HepG2 (cell line): ENCODE data around the gene LIN28B. TPM values are rescaled to one million over a fixed set of nuclear protein-coding genes. Genes with fewer than 3 reads are reported as not detected.
A peak's percentile ranks its signal among the peaks of the same experiment; 100 is the strongest.

Experiments used
- ARHGAP35 ChIP-seq: sonication (generic); formaldehyde crosslinking; IDR thresholded peaks from 2 replicates; pipeline ENCODE4 v1.9.0; 2022; ENCODE audit warnings: mild to moderate bottlenecking, inconsistent platforms, moderate library complexity, missing genetic modification reagents, borderline replicate concordance
- CBX2 ChIP-seq, 2 experiments: fragments of 200-600 bp in 1 of 2; sonication (generic); formaldehyde crosslinking in 1 of 2; IDR thresholded peaks; 2 replicates each; pipeline versions ENCODE4 v1.7.0 to v1.8.1; 2018 to 2022; ENCODE audit warnings: low read depth in 2 of 2, low read length in 1 of 2, mild to moderate bottlenecking in 1 of 2, missing genetic modification reagents in 1 of 2
- CENPBD1 ChIP-seq: sonication (generic); formaldehyde crosslinking; IDR thresholded peaks from 2 replicates; pipeline ENCODE4 v1.8.0; 2022; ENCODE audit warnings: missing genetic modification reagents, low read depth, mild to moderate bottlenecking, borderline replicate concordance
- DRAP1 ChIP-seq: IDR thresholded peaks from 2 replicates; pipeline ENCODE4 v1.6.1; 2016; ENCODE audit warnings: missing genetic modification reagents, missing compliant biosample characterization
- FOXA3 ChIP-seq: IDR thresholded peaks from 2 replicates; pipeline ENCODE4 v1.6.1; 2016; ENCODE audit warnings: missing genetic modification reagents, missing compliant biosample characterization
- FOXC1 ChIP-seq: sonication (generic); formaldehyde crosslinking; IDR thresholded peaks from 2 replicates; pipeline ENCODE4 v1.8.0; 2022; ENCODE audit warnings: mild to moderate bottlenecking, missing genetic modification reagents, borderline replicate concordance
- GFI1 ChIP-seq: sonication (generic); formaldehyde crosslinking; IDR thresholded peaks from 2 replicates; pipeline ENCODE4 v1.5.0; 2020; ENCODE audit warnings: missing genetic modification reagents, mild to moderate bottlenecking, borderline replicate concordance
- KDM5A ChIP-seq: fragments of 200-600 bp; sonication (generic); IDR thresholded peaks from 2 replicates; pipeline ENCODE4 v1.7.0; 2018; ENCODE audit warnings: antibody characterized with exemption, mild to moderate bottlenecking, low read length, borderline replicate concordance
- MTF2 ChIP-seq: sonication (generic); formaldehyde crosslinking; IDR thresholded peaks from 2 replicates; pipeline ENCODE4 v1.5.0; 2020; ENCODE audit warnings: missing genetic modification reagents, borderline replicate concordance
- MYNN ChIP-seq: sonication (generic); formaldehyde crosslinking; IDR thresholded peaks from 2 replicates; pipeline ENCODE4 v1.4.0; 2020; ENCODE audit warnings: mild to moderate bottlenecking, low read depth, missing genetic modification reagents
- ONECUT2 ChIP-seq: sonication (generic); formaldehyde crosslinking; IDR thresholded peaks from 2 replicates; pipeline ENCODE4 v1.4.0; 2020; ENCODE audit warnings: missing genetic modification reagents
- PHF20 ChIP-seq: sonication (generic); formaldehyde crosslinking; IDR thresholded peaks from 2 replicates; pipeline ENCODE4 v1.5.0; 2020; ENCODE audit warnings: mild to moderate bottlenecking, missing genetic modification reagents
- POLR2AphosphoS5 ChIP-seq: IDR thresholded peaks from 2 replicates; pipeline ENCODE4 v1.6.1; 2012; ENCODE audit warnings: low read depth, low read length
- PRMT3 ChIP-seq: sonication (generic); formaldehyde crosslinking; IDR thresholded peaks from 2 replicates; pipeline ENCODE4 v1.8.1; 2022; ENCODE audit warnings: low read depth, mild to moderate bottlenecking, moderate library complexity, missing genetic modification reagents, borderline replicate concordance
- SMAD1 ChIP-seq: sonication (generic); formaldehyde crosslinking; IDR thresholded peaks from 2 replicates; pipeline ENCODE4 v1.4.0; 2020; ENCODE audit warnings: missing genetic modification reagents, low read depth, mild to moderate bottlenecking, borderline replicate concordance
- SOX5 ChIP-seq: IDR thresholded peaks from 2 replicates; pipeline ENCODE4 v1.6.1; 2016; ENCODE audit warnings: borderline replicate concordance
- SPEN ChIP-seq: sonication (generic); formaldehyde crosslinking; IDR thresholded peaks from 2 replicates; pipeline ENCODE4 v1.5.1; 2020; ENCODE audit warnings: low read depth, mild to moderate bottlenecking, missing genetic modification reagents
- TERF1 ChIP-seq: sonication (generic); formaldehyde crosslinking; IDR thresholded peaks from 2 replicates; pipeline ENCODE4 v1.8.0; 2022; ENCODE audit warnings: mild to moderate bottlenecking, missing genetic modification reagents, moderate library complexity
- ZBTB42 ChIP-seq: sonication (generic); formaldehyde crosslinking; IDR thresholded peaks from 2 replicates; pipeline ENCODE4 v1.5.0; 2020; ENCODE audit warnings: mild to moderate bottlenecking, missing genetic modification reagents
- ZNF350 ChIP-seq: sonication (generic); formaldehyde crosslinking; IDR thresholded peaks from 2 replicates; pipeline ENCODE4 v1.4.0; 2020; ENCODE audit warnings: mild to moderate bottlenecking, low read depth, missing genetic modification reagents, borderline replicate concordance
- ZNF468 ChIP-seq: sonication (generic); formaldehyde crosslinking; IDR thresholded peaks from 2 replicates; pipeline ENCODE4 v1.8.0; 2022; ENCODE audit warnings: mild to moderate bottlenecking, moderate library complexity, missing genetic modification reagents
- ZNF510 ChIP-seq: sonication (generic); formaldehyde crosslinking; IDR thresholded peaks from 2 replicates; pipeline ENCODE4 v1.4.0; 2020; ENCODE audit warnings: low read depth, mild to moderate bottlenecking, missing genetic modification reagents
- ZNF546 ChIP-seq: sonication (generic); formaldehyde crosslinking; conservative IDR thresholded peaks from 2 replicates; pipeline ENCODE4 v1.8.1; 2023; ENCODE audit warnings: mild to moderate bottlenecking, missing genetic modification reagents
- ZNF569 ChIP-seq: sonication (generic); formaldehyde crosslinking; IDR thresholded peaks from 2 replicates; pipeline ENCODE4 v1.5.0; 2020; ENCODE audit warnings: mild to moderate bottlenecking, missing genetic modification reagents, moderate library complexity, borderline replicate concordance
- ZNF749 ChIP-seq: sonication (generic); formaldehyde crosslinking; IDR thresholded peaks from 2 replicates; pipeline ENCODE4 v1.8.0; 2022; ENCODE audit warnings: mild to moderate bottlenecking, missing genetic modification reagents, moderate library complexity, borderline replicate concordance
- ZNF841 ChIP-seq: sonication (generic); formaldehyde crosslinking; IDR thresholded peaks from 2 replicates; pipeline ENCODE4 v1.8.1; 2023; ENCODE audit warnings: missing genetic modification reagents, borderline replicate concordance
- polyA plus RNA-seq, 8 experiments: library from polyadenylated mRNA; depleted of rRNA in 3 of 8; stranded (reverse) in 7 of 8; unstranded in 1 of 8; fragments of >200 nt; fragmentation: Illumina TruSeq in 4 of 8; extraction: Trizol in 4 of 8; gene quantifications; 2 replicates each; pipeline versions ENCODE4 v1.2.1 to v1.2.3, GENCODE V29; 2011 to 2016; ENCODE audit warnings: low read depth in 4 of 8, missing spikeins in 1 of 8, mixed read lengths in 1 of 8; ENCODE audit not compliant: insufficient read depth in 1 of 8
- total RNA-seq, 5 experiments: library from RNA; depleted of rRNA; stranded (reverse); fragments of >200 nt; fragmentation: Illumina TruSeq; extraction: Trizol; gene quantifications; 2 replicates each; pipeline ENCODE4 v1.2.3, GENCODE V29; 2016; ENCODE audit warnings: low read depth in 1 of 5
- TF ChIP-seq, protein P1 (sequence below): sonication (generic); formaldehyde crosslinking; IDR thresholded peaks from 2 replicates; pipeline ENCODE4 v1.8.1; 2023; ENCODE audit warnings: mild to moderate bottlenecking, inconsistent platforms, moderate library complexity, missing genetic modification reagents, borderline replicate concordance

LIN28B gene
- total and polyA plus RNA-seq, 2 of the 13 experiments (the other 11 are each of a cell fraction or from before 2014, with no cell fraction given), result 14.5 to 56.8 TPM

DNA sequence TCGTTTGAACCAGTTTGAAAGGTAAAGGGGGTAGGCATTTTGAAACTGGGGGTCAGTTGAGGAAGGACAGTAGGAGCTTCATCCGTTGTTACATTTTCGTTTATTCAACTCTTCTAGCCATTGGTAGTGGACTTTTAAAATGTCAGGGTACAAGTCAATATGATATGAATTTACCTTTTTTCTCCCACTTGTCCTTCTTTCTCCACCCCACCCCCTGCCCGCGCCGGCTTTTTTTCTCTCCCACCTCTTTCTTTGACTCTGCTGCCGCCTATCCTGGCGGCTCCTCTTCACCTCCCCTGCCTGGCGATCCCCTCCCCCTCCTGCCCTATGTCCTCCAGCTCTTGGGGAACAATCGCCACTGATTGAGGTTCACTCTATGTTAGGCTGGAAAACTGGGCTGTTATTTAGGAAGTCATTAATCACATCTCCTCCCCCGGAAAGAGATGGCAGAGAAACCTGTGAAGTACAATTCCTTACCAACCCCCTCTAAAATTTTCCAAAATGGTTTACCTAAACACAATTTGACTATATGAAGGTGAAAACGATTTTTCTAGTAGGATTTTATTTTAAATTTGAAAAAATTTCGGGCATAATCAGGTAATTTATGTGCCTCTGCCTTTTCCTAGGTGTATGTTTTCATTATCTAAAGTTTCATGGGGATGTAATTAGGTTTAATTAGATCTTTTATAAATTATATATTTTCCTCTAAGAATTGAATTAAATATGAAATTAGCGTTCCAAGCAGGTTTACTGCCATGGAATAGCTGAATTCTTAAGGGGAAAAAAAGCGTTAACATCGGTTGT, 778 bp upstream of the LIN28B start (continued):
- no peak for TF ChIP-seq MTF2 (CRISPR knock-in tag)
- no peak for TF ChIP-seq KDM5A
- TF ChIP-seq PHF20 (CRISPR knock-in tag), result no peak
- TF ChIP-seq POLR2AphosphoS5, result peak; percentile 58
- no peak for TF ChIP-seq ZNF749 (CRISPR knock-in tag)
- TF ChIP-seq ARHGAP35 (CRISPR knock-in tag), result no peak
- TF ChIP-seq TERF1 (CRISPR knock-in tag), result no peak
- no peak for TF ChIP-seq ZNF510 (CRISPR knock-in tag)
- TF ChIP-seq ZNF468, result no peak
- no peak for TF ChIP-seq ZBTB42
- TF ChIP-seq, protein P1, sequence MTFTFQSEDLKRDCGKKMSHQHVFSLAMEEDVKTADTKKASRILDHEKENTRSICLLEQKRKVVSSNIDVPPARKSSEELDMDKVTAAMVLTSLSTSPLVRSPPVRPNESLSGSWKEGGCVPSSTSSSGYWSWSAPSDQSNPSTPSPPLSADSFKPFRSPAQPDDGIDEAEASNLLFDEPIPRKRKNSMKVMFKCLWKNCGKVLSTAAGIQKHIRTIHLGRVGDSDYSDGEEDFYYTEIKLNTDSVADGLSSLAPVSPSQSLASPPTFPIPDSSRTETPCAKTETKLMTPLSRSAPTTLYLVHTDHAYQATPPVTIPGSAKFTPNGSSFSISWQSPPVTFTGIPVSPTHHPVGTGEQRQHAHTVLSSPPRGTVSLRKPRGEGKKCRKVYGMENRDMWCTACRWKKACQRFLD (CRISPR knock-in tag), result no peak
- TF ChIP-seq ZNF350 (CRISPR knock-in tag), result no peak
- no peak for TF ChIP-seq SPEN (CRISPR knock-in tag)
- no peak for TF ChIP-seq ZNF546 (CRISPR knock-in tag)
- TF ChIP-seq ZNF569 (CRISPR knock-in tag), result no peak
- 0 out of 2 replicates have a peak, but pooled peaks have one; percentile 58 for TF ChIP-seq GFI1 (CRISPR knock-in tag)
- peak; percentile 27; the same call in 1 of the 2 replicates for TF ChIP-seq SOX5
- TF ChIP-seq CENPBD1 (CRISPR knock-in tag), result no peak
- no peak for TF ChIP-seq SMAD1
- no peak for TF ChIP-seq FOXC1 (CRISPR knock-in tag)
- TF ChIP-seq CBX2 (IDR thresholded peaks at IDR 0.05; ENCODE audit: low read depth, low read length), result no peak
- TF ChIP-seq CBX2 (CRISPR knock-in tag; IDR thresholded peaks at IDR 0.05; ENCODE audit: low read depth), result no peak
- no peak for TF ChIP-seq MYNN (CRISPR knock-in tag)
- peak; percentile 13; the same call in 1 of the 2 replicates for TF ChIP-seq DRAP1 (CRISPR knock-in tag)
- no peak for TF ChIP-seq FOXA3
- no peak for TF ChIP-seq ZNF841
- TF ChIP-seq ONECUT2 (CRISPR knock-in tag), result no peak
- no peak for TF ChIP-seq PRMT3 (CRISPR knock-in tag)
